Keratinocyte (primary cell): Measurements from ENCODE around the gene HTRA3. TPM values are rescaled to one million over a fixed set of nuclear protein-coding genes. Genes with fewer than 3 reads are reported as not detected.

Experiments
- DNase-seq: peaks from one replicate; pipeline ENCODE4 v3.0.0-alpha.2; 2011; ENCODE audit warnings: low read depth, missing footprints, low spot score
- FAIRE-seq: peaks from 2 replicates; lab custom pipeline; 2011; peaks lifted over from hg19 to GRCh38; lab: Jason Lieb, UNC
- H2AFZ ChIP-seq: 2 replicates; pipeline ENCODE4 v1.6.0; 2012; ENCODE audit warnings: low read length, control low read depth, inconsistent platforms; ENCODE audit not compliant: control insufficient read depth
- H3K27ac ChIP-seq: 2 replicates; pipeline ENCODE4 v1.5.1; 2011; ENCODE audit warnings: low read length; ENCODE audit not compliant: control insufficient read depth, insufficient read depth
- H3K27me3 ChIP-seq: 3 replicates; pipeline ENCODE4 v1.6.0; 2011; ENCODE audit warnings: low read length; ENCODE audit not compliant: control insufficient read depth, insufficient read depth; ENCODE audit errors: extremely low read depth
- H3K36me3 ChIP-seq, 2 experiments: 2 replicates in 1 of 2; 3 replicates in 1 of 2; pipeline ENCODE4 v1.5.1; 2011; ENCODE audit warnings: low read length in 2 of 2, mild to moderate bottlenecking in 1 of 2; ENCODE audit not compliant: control insufficient read depth in 2 of 2, insufficient read depth in 2 of 2; ENCODE audit errors: extremely low read depth in 1 of 2
- H3K4me1 ChIP-seq: 3 replicates; pipeline ENCODE4 v1.5.1; 2011; ENCODE audit warnings: low read length; ENCODE audit not compliant: control insufficient read depth, insufficient read depth; ENCODE audit errors: extremely low read depth
- H3K4me2 ChIP-seq: 3 replicates; pipeline ENCODE4 v1.6.0; 2011; ENCODE audit warnings: low read depth, low read length; ENCODE audit not compliant: control insufficient read depth, insufficient read depth; ENCODE audit errors: extremely low read depth
- H3K4me3 ChIP-seq, 3 experiments: fragments of 200-600 bp in 1 of 3; sonication (generic) in 1 of 3; 2 replicates in 2 of 3; 3 replicates in 1 of 3; pipeline ENCODE4 v1.5.1; 2011 to 2016; ENCODE audit warnings: low read length in 3 of 3, mild to moderate bottlenecking in 3 of 3, control low read depth in 2 of 3, inconsistent platforms in 1 of 3, low read depth in 1 of 3, mixed read lengths in 1 of 3, mixed run types in 1 of 3, moderate library complexity in 1 of 3; ENCODE audit not compliant: control insufficient read depth in 2 of 3, insufficient read depth in 2 of 3; ENCODE audit errors: extremely low read depth in 1 of 3
- H3K79me2 ChIP-seq: 2 replicates; pipeline ENCODE4 v1.6.0; 2012; ENCODE audit warnings: low read length; ENCODE audit not compliant: control insufficient read depth, insufficient read depth
- H3K9ac ChIP-seq: 3 replicates; pipeline ENCODE4 v1.6.0; 2011; ENCODE audit warnings: low read length; ENCODE audit not compliant: control insufficient read depth, insufficient read depth; ENCODE audit errors: extremely low read depth
- H3K9me1 ChIP-seq: 3 replicates; pipeline ENCODE4 v1.6.0; 2011; ENCODE audit warnings: low read length; ENCODE audit not compliant: control insufficient read depth, insufficient read depth; ENCODE audit errors: extremely low read depth
- H3K9me3 ChIP-seq: 2 replicates; pipeline ENCODE4 v1.5.1; 2012; ENCODE audit warnings: low read depth, low read length; ENCODE audit not compliant: control insufficient read depth
- H4K20me1 ChIP-seq: 3 replicates; pipeline ENCODE4 v1.6.0; 2011; ENCODE audit warnings: low read length; ENCODE audit not compliant: control insufficient read depth, insufficient read depth; ENCODE audit errors: extremely low read depth
- EZH2 ChIP-seq: IDR thresholded peaks from one replicate; pipeline ENCODE4 v1.6.1; 2012; ENCODE audit warnings: inconsistent platforms, mild to moderate bottlenecking, low read length, moderate library complexity
- dilution Hi-C: fragments of 300-500 bp; cut with MboI; formaldehyde crosslinking; loops from one replicate; pipeline ENCODE4 v1.7.0; 2020; ENCODE audit warnings: low sequenced_read_pairs; ENCODE audit not compliant: extremely low pct_ligation_motif_present
- polyA plus RNA-seq, 5 experiments: library from polyadenylated mRNA; depleted of rRNA in 3 of 5; stranded (reverse) in 3 of 5; stranded (forward) in 1 of 5; unstranded in 1 of 5; fragments of >200 nt; gene quantifications; 1 replicate in 1 of 5; 2 replicates in 3 of 5; 3 replicates in 1 of 5; pipeline versions ENCODE4 v1.2.1 to v1.2.3, GENCODE V29; 2011 to 2012; ENCODE audit warnings: missing spikeins in 2 of 5, low read depth in 1 of 5, low replicate concordance in 1 of 5
- TF ChIP-seq, protein P1 (sequence below), 3 experiments: IDR thresholded peaks in 1 of 3; conservative IDR thresholded peaks in 1 of 3; optimal IDR thresholded peaks in 1 of 3; 2 replicates in 2 of 3; 3 replicates in 1 of 3; pipeline versions ENCODE3 to v1.5.1; 2011; ENCODE audit warnings: low read length in 3 of 3, mild to moderate bottlenecking in 3 of 3, moderate library complexity in 2 of 3, control low read depth in 1 of 3, inconsistent platforms in 1 of 3; ENCODE audit not compliant: insufficient read depth in 2 of 3; ENCODE audit errors: extremely low read depth in 1 of 3

Gene HTRA3
- polyA plus RNA-seq, 1 donor (not counting 4 experiments of a cell fraction or from before 2014, with no cell fraction given): not detected

DNA sequence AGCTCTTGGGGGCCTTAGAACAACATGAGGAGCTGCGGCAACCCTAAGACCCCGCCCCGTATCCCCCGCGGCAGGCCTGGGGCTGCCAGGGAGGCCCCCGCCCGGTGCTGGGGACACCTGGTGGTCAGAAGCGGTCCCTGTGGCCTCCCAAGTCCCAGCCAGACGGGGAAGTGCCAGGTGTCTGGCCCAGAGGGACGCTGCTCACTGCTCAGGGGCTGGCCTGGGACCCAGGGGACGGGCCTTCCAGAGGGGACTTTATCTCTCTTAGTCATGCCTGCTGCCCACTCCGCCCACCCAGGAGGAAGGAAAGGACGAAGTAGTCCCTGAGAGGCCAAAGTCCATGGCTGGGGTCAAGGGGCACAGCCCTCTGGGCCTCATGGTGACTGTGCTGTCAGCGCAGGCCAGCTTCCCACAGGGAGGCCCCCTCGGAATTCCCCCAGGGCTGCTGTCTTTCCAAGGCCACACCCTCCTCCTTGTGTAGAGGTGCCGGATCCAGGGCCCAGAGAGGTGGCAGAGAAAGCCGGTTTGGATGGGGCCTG is 31.0 kb upstream of the HTRA3 start:
- Histone ChIP-seq H4K20me1 (peaks cover 2% of the 10 kb centered on the region), H3K4me3 (no peak overlapping the region), H3K27me3 (no peaks in the 10 kb centered on the region), H3K9me3 (no peaks in the 10 kb centered on the region), H3K36me3 (peaks cover 29 to 56% of the 10 kb centered on the region in 2 experiments), H3K27ac (no peak overlapping the region), H3K4me2 (no peak overlapping the region), H3K9ac (no peak overlapping the region), H3K4me1 (no peaks in the 10 kb centered on the region), H3K79me2 (no peaks in the 10 kb centered on the region), H2AFZ (no peak overlapping the region), H3K9me1 (peaks cover 3% of the 10 kb centered on the region)
- dilution Hi-C loops: no loop called here
- no peak for DNase-seq
- FAIRE-seq: no peak
- TF ChIP-seq, protein P1, sequence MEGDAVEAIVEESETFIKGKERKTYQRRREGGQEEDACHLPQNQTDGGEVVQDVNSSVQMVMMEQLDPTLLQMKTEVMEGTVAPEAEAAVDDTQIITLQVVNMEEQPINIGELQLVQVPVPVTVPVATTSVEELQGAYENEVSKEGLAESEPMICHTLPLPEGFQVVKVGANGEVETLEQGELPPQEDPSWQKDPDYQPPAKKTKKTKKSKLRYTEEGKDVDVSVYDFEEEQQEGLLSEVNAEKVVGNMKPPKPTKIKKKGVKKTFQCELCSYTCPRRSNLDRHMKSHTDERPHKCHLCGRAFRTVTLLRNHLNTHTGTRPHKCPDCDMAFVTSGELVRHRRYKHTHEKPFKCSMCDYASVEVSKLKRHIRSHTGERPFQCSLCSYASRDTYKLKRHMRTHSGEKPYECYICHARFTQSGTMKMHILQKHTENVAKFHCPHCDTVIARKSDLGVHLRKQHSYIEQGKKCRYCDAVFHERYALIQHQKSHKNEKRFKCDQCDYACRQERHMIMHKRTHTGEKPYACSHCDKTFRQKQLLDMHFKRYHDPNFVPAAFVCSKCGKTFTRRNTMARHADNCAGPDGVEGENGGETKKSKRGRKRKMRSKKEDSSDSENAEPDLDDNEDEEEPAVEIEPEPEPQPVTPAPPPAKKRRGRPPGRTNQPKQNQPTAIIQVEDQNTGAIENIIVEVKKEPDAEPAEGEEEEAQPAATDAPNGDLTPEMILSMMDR (optimal IDR thresholded peaks at IDR 0.05 in 1 of 3, IDR thresholded peaks at IDR 0.05 in 1 of 3, conservative IDR thresholded peaks at IDR 0.05 in 1 of 3; ENCODE audit: extremely low read depth in 1 of 3, insufficient read depth in 2 of 3, low read length in 3 of 3): peak in 1 of 3 experiments; percentile 31
- no peak for TF ChIP-seq EZH2

DNA sequence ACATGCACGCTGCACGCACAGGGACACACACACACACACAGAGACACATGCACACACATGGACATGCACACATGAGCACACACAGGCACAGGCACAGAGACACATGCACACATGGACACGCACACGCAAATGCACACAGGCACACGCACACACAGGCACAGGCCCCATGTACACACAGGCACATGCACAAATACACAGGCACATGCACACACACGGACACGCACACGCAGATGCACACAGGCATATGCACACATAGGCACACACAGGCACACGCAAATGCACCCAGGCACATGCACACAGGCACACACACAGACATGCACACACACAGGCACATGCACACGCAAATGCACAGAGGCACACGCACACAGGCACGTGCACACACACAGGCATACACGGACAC is 30.3 kb upstream of the HTRA3 start:
- DNase-seq (no peak), FAIRE-seq (no peak)
- peaks cover 3% of the 10 kb centered on the region for H3K9me1 ChIP-seq
- TF ChIP-seq, protein P1 (optimal IDR thresholded peaks at IDR 0.05 in 1 of 3, IDR thresholded peaks at IDR 0.05 in 1 of 3, conservative IDR thresholded peaks at IDR 0.05 in 1 of 3; ENCODE audit: extremely low read depth in 1 of 3, insufficient read depth in 2 of 3, low read length in 3 of 3): no peak
- TF ChIP-seq EZH2: no peak
- H4K20me1 ChIP-seq: peaks cover 2% of the 10 kb centered on the region
- no peaks in the 10 kb centered on the region for H3K4me1 ChIP-seq
- H2AFZ ChIP-seq: no peak overlapping the region
- peaks cover 23 to 56% of the 10 kb centered on the region in 2 experiments for H3K36me3 ChIP-seq
- no peaks in the 10 kb centered on the region for H3K9me3 ChIP-seq
- no peak overlapping the region for H3K9ac ChIP-seq
- no peaks in the 10 kb centered on the region for H3K27me3 ChIP-seq
- dilution Hi-C loops: no loop called here
- no peak overlapping the region for H3K27ac ChIP-seq
- H3K4me2 ChIP-seq: no peak overlapping the region
- H3K4me3 ChIP-seq: no peak overlapping the region
- no peaks in the 10 kb centered on the region for H3K79me2 ChIP-seq
